IgD-negative memory B cell (primary cell): ENCODE data around the gene HPS1. TPM values are rescaled to one million over a fixed set of nuclear protein-coding genes. Genes with fewer than 3 reads are reported as not detected.

Experiments used
- H3K27ac Mint-ChIP-seq, 3 donors: one replicate each; pipeline ENCODE4 v1.8.0; 2020 to 2022; ENCODE audit warnings: mild to moderate bottlenecking in 3 of 3, mixed read lengths in 3 of 3, moderate library complexity in 1 of 3
- H3K27me3 Mint-ChIP-seq: one replicate; pipeline ENCODE4 v1.8.0; 2021; ENCODE audit warnings: mixed read lengths
- H3K36me3 Mint-ChIP-seq: one replicate; pipeline ENCODE4 v1.8.0; 2020; ENCODE audit warnings: mild to moderate bottlenecking, mixed read lengths
- H3K4me1 Mint-ChIP-seq, 3 donors: one replicate each; pipeline ENCODE4 v1.8.0; 2020 to 2022; ENCODE audit warnings: mixed read lengths in 3 of 3, mild to moderate bottlenecking in 1 of 3
- H3K4me3 Mint-ChIP-seq, 4 donors: one replicate each; pipeline ENCODE4 v1.8.0; 2020 to 2022; ENCODE audit warnings: mild to moderate bottlenecking in 4 of 4, mixed read lengths in 4 of 4, moderate library complexity in 3 of 4
- H3K9me3 Mint-ChIP-seq, 3 donors: one replicate each; pipeline ENCODE4 v1.8.0; 2020 to 2021; ENCODE audit warnings: mixed read lengths in 3 of 3, mild to moderate bottlenecking in 1 of 3
- polyA plus RNA-seq: library from polyadenylated mRNA; unstranded; fragments of 300-500 nt; fragmentation: Illumina TruSeq; gene quantifications from one replicate; pipeline ENCODE4 v1.2.3, GENCODE V29; 2021

Gene HPS1
- polyA plus RNA-seq, 1 donor from 2014 or later = 125 TPM

GRCh38 chr10:98403812-98404504 is 42.8 kb downstream of the HPS1 start:
- Mint-ChIP-seq H3K27me3 (peaks cover 2% of the 10 kb centered on the region), H3K4me1 (peaks cover 0 to 7% (median 2%) of the 10 kb centered on the region in 3 donors), H3K36me3 (peaks cover 3% of the 10 kb centered on the region), H3K27ac (peak overlapping the region in 1 of 3 donors; percentile 35), H3K9me3 (no peaks in the 10 kb centered on the region), H3K4me3 (peak overlapping the region in 1 of 4 donors; percentile 61)

- peaks cover 3% of the 10 kb centered on the region for H3K36me3 Mint-ChIP-seq
- H3K4me1 Mint-ChIP-seq = peaks cover 0 to 7% (median 2%) of the 10 kb centered on the region in 3 donors
- no peaks in the 10 kb centered on the region for H3K9me3 Mint-ChIP-seq
- H3K27ac Mint-ChIP-seq = peak overlapping the region in 1 of 3 donors; percentile 35
- H3K27me3 Mint-ChIP-seq = peaks cover 2% of the 10 kb centered on the region
- H3K4me3 Mint-ChIP-seq = no peak overlapping the region
Measured at GRCh38 chr10:98402931-98403718, 43.6 kb downstream of the HPS1 start.

DNA sequence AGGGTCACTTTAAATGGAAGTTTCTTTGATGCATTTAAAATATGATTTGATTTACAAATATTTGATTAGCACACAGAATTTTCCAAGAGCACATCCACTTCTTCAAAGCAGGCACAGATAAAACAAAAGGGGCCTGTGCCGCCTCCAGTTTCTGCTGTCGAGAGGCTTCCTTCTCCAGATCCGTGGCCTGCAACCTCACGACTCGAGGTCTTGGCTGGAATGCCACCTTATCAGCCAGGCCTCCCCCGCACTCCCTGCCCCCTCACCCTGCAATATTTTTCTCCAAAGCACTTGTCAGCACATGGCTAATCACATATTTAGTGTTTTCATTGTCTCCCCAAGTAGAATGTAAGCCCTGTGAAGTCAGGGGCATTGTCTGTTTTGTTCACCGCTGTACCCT is 44.3 kb downstream of the HPS1 start:
- Mint-ChIP-seq H3K4me3 (no peak overlapping the region), H3K27ac (no peak overlapping the region)

DNA sequence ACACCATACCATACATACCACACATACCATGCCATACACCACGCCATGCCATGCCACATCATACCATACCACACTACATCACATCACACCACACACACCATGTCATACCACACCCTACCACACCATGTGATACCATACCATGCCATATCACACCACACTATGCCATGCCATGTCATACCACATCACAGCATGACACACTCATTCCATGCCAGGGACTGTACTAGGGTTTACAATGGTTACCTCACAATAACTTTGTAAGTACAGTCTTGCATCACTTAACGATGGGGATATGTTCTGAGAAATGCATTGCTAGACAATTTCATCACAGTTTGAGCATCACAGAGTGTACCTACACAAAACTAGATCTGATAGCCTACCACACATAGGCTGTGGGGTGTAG is 46.3 kb downstream of the HPS1 start:
- H3K9me3 Mint-ChIP-seq = peaks cover 0 to 2% (median 0%) of the 10 kb centered on the region in 3 donors
- peaks cover 2% of the 10 kb centered on the region for H3K27me3 Mint-ChIP-seq
- H3K4me1 Mint-ChIP-seq = peaks cover 0 to 7% (median 2%) of the 10 kb centered on the region in 3 donors
- peaks cover 5% of the 10 kb centered on the region for H3K36me3 Mint-ChIP-seq
- no peak overlapping the region for H3K4me3 Mint-ChIP-seq
- H3K27ac Mint-ChIP-seq = no peak overlapping the region

More for the DNA sequence above, 44.3 kb downstream of the HPS1 start:
- H3K36me3 Mint-ChIP-seq = peaks cover 3% of the 10 kb centered on the region
- H3K4me1 Mint-ChIP-seq = peaks cover 0 to 7% (median 2%) of the 10 kb centered on the region in 3 donors
- H3K9me3 Mint-ChIP-seq = no peaks in the 10 kb centered on the region
- peaks cover 2% of the 10 kb centered on the region for H3K27me3 Mint-ChIP-seq

- no peak overlapping the region for H3K27ac Mint-ChIP-seq
- H3K36me3 Mint-ChIP-seq = peaks cover 5% of the 10 kb centered on the region
Measured at GRCh38 chr10:98399784-98400183, 47.0 kb downstream of the HPS1 start.

GRCh38 chr10:98397089-98397600 is 49.6 kb downstream of the HPS1 start:
- H3K4me3 Mint-ChIP-seq = no peak overlapping the region
- no peak overlapping the region for H3K27ac Mint-ChIP-seq
- peaks cover 0 to 2% (median 0%) of the 10 kb centered on the region in 3 donors for H3K9me3 Mint-ChIP-seq
- H3K27me3 Mint-ChIP-seq = no peaks in the 10 kb centered on the region
- peaks cover 0 to 6% (median 3%) of the 10 kb centered on the region in 3 donors for H3K4me1 Mint-ChIP-seq
- H3K36me3 Mint-ChIP-seq = peaks cover 2% of the 10 kb centered on the region

More at GRCh38 chr10:98399784-98400183, 47.0 kb downstream of the HPS1 start:
- no peak overlapping the region for H3K4me3 Mint-ChIP-seq
- H3K9me3 Mint-ChIP-seq = peaks cover 0 to 2% (median 0%) of the 10 kb centered on the region in 3 donors
- H3K4me1 Mint-ChIP-seq = peaks cover 0 to 7% (median 2%) of the 10 kb centered on the region in 3 donors
- peaks cover 2% of the 10 kb centered on the region for H3K27me3 Mint-ChIP-seq

DNA sequence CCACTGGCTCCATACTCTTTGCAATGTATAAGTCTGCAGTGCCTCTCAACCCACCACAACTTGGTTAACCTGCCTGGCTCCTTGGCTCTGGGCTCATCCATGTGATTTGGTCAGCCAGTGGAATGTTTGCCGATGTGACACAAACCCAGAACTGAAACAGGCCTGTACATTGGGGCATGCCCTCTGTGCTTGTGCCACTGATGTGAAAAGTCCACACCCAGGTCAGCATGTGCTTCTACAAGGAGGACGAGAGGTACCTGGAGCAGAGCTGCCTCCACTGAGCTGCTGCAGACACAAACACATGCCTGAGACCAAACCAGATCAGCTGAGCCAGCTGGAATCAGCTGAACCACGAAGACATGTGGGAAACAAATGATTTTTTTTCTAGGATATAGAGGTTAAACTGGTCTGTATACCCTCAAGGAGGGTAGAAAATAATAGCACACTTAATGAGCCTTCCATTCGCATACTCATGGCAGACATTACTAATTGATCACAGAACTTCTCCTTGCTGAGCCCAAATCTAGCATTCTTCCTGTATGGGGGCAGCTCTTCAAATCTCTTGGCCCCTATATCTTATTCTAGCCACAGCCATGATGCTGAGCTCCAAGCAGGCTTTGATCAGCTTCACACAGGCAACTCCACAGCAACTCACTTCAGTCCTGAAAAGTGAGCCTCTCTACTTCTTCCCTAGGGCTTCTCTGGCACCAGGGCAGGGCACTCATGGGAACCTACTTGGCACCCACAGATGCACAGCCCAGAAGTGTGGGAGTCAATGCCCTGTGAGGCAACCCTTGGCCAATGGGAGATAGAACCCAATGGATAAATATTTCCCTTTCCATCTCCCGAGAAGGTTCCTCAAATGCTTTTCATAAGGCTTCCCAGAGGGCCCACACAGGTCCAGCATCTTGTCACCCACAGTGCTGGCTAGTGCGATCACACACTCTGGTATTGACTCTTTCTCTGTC is 50.4 kb downstream of the HPS1 start:
- Mint-ChIP-seq H3K27ac (no peak overlapping the region), H3K27me3 (no peaks in the 10 kb centered on the region), H3K9me3 (peaks cover 0 to 2% (median 0%) of the 10 kb centered on the region in 3 donors), H3K4me3 (no peak overlapping the region), H3K36me3 (peaks cover 2% of the 10 kb centered on the region), H3K4me1 (peaks cover 0 to 10% (median 6%) of the 10 kb centered on the region in 3 donors)

DNA sequence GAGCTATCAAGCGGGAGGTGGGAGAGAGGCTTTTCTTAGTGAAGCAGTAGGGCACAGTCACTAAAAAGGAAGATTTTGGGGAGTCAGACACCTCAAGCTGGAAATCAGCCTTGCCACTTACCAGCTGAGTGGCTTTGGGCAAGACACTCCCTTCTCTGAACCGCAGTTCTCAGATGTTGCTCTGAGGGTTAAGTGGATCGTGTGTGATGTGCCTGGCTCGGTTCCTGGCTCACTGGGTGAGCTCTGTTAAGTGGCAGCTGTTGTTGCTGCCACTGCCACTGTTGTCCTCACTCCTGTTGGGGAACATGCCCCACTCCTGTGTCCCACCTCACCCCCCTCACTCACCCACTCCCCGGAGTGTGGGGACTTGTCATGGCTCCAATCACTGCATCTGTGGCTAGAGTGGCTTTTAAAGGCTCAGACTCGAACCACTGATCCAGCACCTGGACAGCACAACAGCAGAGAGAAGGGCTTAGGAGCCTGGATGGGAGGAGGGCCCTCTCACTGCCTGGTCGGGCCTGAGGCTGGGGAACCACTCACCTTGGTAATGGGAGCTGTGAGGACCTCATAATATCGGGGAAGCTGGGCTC is 51.8 kb downstream of the HPS1 start:
- Mint-ChIP-seq H3K27me3 (no peaks in the 10 kb centered on the region), H3K4me1 (peaks cover 0 to 18% (median 13%) of the 10 kb centered on the region in 3 donors), H3K36me3 (peaks cover 2% of the 10 kb centered on the region), H3K9me3 (peaks cover 0 to 2% (median 0%) of the 10 kb centered on the region in 3 donors), H3K27ac (no peak overlapping the region), H3K4me3 (no peak overlapping the region)

- Mint-ChIP-seq H3K36me3 (peaks cover 7% of the 10 kb centered on the region), H3K4me3 (peak overlapping the region in 1 of 4 donors; percentile 47), H3K27ac (peak overlapping the region in 1 of 3 donors; percentile 27), H3K4me1 (peaks cover 0 to 18% (median 18%) of the 10 kb centered on the region in 3 donors), H3K27me3 (no peaks in the 10 kb centered on the region), H3K9me3 (peaks cover 0 to 2% (median 0%) of the 10 kb centered on the region in 3 donors)
Measured at GRCh38 chr10:98391578-98391991, 55.1 kb downstream of the HPS1 start.

DNA sequence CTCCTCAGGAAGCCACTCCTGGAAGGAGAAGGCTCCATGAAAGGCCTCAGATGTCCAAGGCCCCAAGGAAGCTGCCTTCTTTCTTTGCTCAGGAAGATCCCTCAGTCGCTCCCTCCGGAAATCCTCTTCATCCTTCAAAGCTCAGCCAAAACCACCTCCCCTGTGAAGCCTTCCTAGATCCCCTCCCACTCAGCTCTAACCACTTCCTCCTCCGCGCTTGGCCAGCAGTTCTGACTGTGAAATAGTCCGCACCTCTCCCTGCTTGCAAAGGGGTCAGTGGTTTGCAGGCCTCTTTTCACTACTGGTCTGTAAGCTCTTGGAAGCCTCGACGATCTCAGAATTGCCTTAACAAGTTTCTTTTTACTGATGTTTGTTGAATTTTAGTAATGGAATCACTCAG is 55.7 kb downstream of the HPS1 start:
- Mint-ChIP-seq H3K27ac (peak overlapping the region in 1 of 3 donors; percentile 48), H3K4me3 (peak overlapping the region in 1 of 4 donors; percentile 47), H3K9me3 (no peaks in the 10 kb centered on the region), H3K27me3 (no peaks in the 10 kb centered on the region), H3K36me3 (peaks cover 5% of the 10 kb centered on the region), H3K4me1 (peaks cover 0 to 18% (median 18%) of the 10 kb centered on the region in 3 donors)

DNA sequence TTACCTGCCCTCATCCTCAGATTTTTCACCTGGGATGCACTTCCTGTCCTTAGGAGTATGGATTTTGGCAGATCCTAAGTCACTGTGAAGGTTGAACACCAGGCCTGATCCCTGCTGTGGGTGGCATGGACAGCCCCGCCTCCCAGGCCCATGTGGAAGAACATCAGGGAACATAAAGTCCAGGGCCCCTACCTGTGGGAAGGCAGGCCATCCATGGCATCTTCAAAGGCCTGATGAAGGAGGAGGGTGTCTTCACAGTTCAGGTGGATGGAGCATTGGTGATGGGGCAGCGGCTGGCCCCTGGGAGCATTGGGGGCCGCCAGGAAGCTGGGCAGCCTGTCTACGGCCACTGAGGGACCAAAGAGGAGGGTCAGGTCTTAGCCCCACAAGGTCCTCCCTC is 56.3 kb downstream of the HPS1 start:
- H3K4me1 Mint-ChIP-seq = peaks cover 0 to 18% (median 18%) of the 10 kb centered on the region in 3 donors
- H3K4me3 Mint-ChIP-seq = no peak overlapping the region
- peaks cover 5% of the 10 kb centered on the region for H3K36me3 Mint-ChIP-seq
- no peak overlapping the region for H3K27ac Mint-ChIP-seq
- H3K9me3 Mint-ChIP-seq = no peaks in the 10 kb centered on the region
- H3K27me3 Mint-ChIP-seq = no peaks in the 10 kb centered on the region

- Mint-ChIP-seq H3K4me1 (peaks cover 0 to 18% (median 18%) of the 10 kb centered on the region in 3 donors), H3K27ac (no peak overlapping the region), H3K4me3 (no peak overlapping the region)
Measured at GRCh38 chr10:98389398-98389797, 57.3 kb downstream of the HPS1 start.

GRCh38 chr10:98388101-98388655 is 58.6 kb downstream of the HPS1 start:
- Mint-ChIP-seq H3K4me1 (peaks cover 0 to 17% (median 17%) of the 10 kb centered on the region in 3 donors), H3K4me3 (peak overlapping the region in 1 of 4 donors; percentile 41), H3K27me3 (no peaks in the 10 kb centered on the region), H3K36me3 (peaks cover 8% of the 10 kb centered on the region), H3K27ac (no peak overlapping the region), H3K9me3 (no peaks in the 10 kb centered on the region)

More at GRCh38 chr10:98389398-98389797, 57.3 kb downstream of the HPS1 start:
- Mint-ChIP-seq H3K27me3 (no peaks in the 10 kb centered on the region), H3K36me3 (peaks cover 8% of the 10 kb centered on the region), H3K9me3 (no peaks in the 10 kb centered on the region)
